Measurements from ENCODE around the gene SMYD3.

Gene SMYD3

DNA sequence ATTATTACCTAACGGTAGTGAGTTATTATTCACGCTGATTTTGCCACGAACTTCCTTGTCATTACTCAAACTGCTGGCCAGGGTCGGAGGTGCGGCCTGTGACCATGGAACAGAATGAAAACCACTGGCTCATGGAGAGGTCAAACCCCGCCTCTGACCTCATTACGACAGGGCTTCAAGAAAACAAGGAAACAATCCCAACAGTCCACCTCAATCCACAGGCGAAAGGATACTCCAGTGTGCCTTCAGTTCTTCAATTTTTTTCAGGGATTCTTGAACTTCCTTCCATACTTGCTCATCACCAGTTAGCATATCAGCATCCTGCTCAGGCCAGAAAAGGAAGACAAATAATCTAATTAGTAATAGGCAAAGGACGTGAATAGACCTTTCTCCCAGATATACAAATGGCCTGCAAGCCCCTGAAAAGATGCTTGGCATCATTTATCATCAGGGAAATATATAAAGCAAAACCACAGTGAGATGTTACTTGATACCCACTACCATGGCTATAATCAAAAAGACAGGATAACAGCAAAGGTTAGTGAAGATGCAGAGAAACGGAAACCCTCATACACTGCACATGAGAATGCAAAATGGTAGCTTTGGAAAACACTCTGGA, 643.4 kb downstream of the SMYD3 start:
- no peaks in the 10 kb centered on the region for H3K9me3 ChIP-seq (replicated peaks in 1 of 11)
- H3K27me3 ChIP-seq = no peaks in the 10 kb centered on the region
- no peak overlapping the region for H3K4me2 ChIP-seq
- H3K36me3 ChIP-seq = peaks cover 0 to 15% (median 10%) of the 10 kb centered on the region in 11 experiments; a peak in 11 of 22 replicates
- H3K9ac ChIP-seq = no peak overlapping the region
- H3K27ac ChIP-seq = no peak overlapping the region
- H4K20me1 ChIP-seq = no peaks in the 10 kb centered on the region
- H3K4me1 ChIP-seq = peaks cover 16 to 36% (median 29%) of the 10 kb centered on the region in 10 experiments; a peak in 19 of 20 replicates
- no peak overlapping the region for H3K4me3 ChIP-seq
- TF ChIP-seq Cebpa-rat (IDR thresholded peaks at IDR 0.05) = no peak

DNA sequence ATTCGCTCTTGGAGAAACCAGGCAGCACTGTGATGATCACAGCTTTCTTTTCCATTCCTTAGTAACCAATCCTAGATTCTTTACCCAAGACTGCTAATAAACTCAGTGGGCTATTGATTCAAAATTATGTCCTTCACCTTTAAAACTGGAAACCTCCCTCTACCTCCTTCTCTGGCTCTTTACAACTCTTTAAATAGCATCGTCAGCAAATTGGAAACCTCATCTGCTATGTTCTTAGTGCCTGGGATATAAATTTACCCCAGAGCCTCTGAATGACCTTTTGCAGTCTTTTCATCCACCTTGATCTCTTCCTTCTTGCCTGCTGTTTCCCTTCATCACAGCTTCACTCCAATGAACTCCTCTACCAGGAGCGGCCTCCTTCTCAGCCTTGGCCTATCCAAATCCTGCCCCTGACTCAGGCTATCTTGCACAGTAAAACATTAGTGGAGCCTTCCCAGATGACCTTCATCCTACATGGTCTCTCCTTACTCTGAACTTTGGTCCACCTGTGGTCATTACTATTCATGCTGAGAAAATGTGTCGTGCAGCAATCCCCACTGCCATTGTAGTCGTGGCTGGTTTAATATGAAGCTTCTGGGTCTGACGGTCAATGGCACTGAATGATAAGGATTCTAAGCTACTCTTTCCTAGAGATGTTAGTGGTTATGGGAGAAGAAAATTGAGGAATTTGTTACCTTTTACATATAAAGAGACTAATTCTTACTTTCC, 644.1 kb downstream of the SMYD3 start:
- Histone ChIP-seq H3K36me3 (peaks cover 6 to 20% (median 14%) of the 10 kb centered on the region in 11 experiments; a peak in 11 of 22 replicates), H3K4me2 (no peak overlapping the region), H3K4me3 (no peak overlapping the region), H4K20me1 (no peaks in the 10 kb centered on the region), H3K4me1 (peaks cover 16 to 36% (median 29%) of the 10 kb centered on the region in 10 experiments; a peak in 19 of 20 replicates), H3K27me3 (no peaks in the 10 kb centered on the region), H3K27ac (peak overlapping the region in 1 of 11 experiments; percentile 1; a peak in 1 of 22 replicates), H3K9me3 (replicated peaks in 1 of 11) (no peaks in the 10 kb centered on the region), H3K9ac (no peak overlapping the region)
- TF ChIP-seq Cebpa-rat (IDR thresholded peaks at IDR 0.05) = no peak

DNA sequence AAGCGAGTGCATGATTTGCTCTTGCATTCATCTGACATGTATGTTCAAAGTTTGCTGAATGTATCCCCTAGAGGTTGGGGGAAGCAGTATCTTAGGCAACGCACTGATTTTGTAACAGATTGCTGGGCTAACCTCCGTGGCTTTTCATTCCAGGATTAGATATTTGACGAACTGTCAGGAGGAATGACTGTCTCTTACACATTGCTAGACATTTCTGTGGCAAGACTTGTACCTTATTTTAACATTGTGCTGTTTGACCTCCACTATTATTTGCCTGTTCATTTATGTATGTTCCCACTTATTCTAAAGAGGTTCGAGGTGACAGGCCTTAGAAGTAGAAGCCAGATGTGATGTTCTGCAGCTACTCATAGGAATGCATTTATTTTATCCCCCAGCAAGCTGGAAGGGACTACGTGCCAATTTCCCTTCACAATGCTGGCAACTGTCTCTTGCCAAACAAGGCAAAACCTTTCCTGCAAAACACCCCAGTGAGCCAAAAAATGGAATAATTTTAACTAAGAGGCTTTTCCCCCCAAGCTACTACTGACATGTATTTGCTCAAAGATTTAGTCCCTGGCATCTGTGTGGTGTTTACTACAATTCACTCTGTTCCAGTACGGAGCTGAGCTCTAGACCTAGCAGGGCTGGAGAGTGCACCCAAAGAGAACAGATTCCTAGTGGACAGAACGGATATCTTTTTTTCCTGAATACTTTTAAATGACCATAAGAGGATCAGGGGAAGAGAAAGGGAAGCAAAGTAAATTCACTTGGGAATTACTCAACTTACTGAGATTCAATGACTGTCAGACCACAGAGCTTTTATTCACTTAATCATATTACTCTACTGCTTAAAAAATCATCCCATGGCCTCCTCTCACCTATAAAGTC, 646.2 kb downstream of the SMYD3 start:
- H3K27me3 ChIP-seq = no peaks in the 10 kb centered on the region
- H3K27ac ChIP-seq = peak overlapping the region in 8 of 11 experiments; percentile 7 to 76 (median 64); a peak in 15 of 22 replicates
- peak overlapping the region in 2 of 10 experiments; percentile 17 to 29; a peak in 2 of 20 replicates for H3K4me3 ChIP-seq
- H3K4me2 ChIP-seq = peak overlapping the region; percentile 10 to 82 (median 66); a peak in 21 of 22 replicates
- H3K36me3 ChIP-seq = peaks cover 9 to 36% (median 14%) of the 10 kb centered on the region in 11 experiments; a peak in 14 of 22 replicates
- no peaks in the 10 kb centered on the region for H3K9me3 ChIP-seq (replicated peaks in 1 of 11)
- peak in 5 of 11 experiments; percentile 20 to 81 (median 55); a peak in 9 of 22 replicates for TF ChIP-seq Cebpa-rat (IDR thresholded peaks at IDR 0.05)
- no peaks in the 10 kb centered on the region for H4K20me1 ChIP-seq
- H3K9ac ChIP-seq = peak overlapping the region in 7 of 11 experiments; percentile 27 to 58 (median 52); a peak in 10 of 22 replicates
- peaks cover 16 to 33% (median 29%) of the 10 kb centered on the region in 10 experiments; a peak in 19 of 20 replicates for H3K4me1 ChIP-seq

DNA sequence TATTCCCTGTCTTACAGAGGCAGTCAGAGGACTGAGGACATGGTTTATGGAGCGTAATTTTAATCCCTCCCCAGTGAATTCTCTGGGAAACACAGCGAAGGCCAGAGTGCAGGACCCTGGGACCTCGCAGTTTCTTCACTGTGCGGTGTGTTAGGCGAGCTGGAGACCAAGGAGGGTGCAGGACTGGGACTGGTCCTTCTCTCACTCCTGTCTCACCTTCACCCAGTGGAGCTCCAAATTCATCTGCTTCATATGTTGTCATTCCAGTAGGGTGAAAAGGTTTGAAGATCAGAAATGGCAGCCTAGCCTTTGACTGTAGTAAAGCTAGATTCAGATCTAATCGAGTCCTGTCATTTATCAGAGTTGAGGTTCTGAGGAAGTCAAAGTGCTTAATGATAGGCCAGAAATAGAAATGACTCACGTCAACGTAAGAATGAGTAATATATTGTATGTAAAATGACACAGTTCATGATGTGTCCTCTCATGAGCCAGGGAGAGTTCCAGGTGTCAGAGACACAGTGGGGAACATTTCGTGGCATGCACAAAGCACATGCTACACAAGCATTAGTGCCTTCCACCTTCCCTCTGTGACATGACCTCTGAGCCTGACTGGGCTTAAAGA, 647.5 kb downstream of the SMYD3 start:
- Histone ChIP-seq H3K27ac (peak overlapping the region in 8 of 11 experiments; percentile 16 to 76 (median 64); a peak in 15 of 22 replicates), H4K20me1 (no peaks in the 10 kb centered on the region), H3K9ac (peak overlapping the region in 5 of 11 experiments; percentile 17 to 58 (median 56); a peak in 8 of 22 replicates), H3K36me3 (peaks cover 9 to 44% (median 15%) of the 10 kb centered on the region in 11 experiments; a peak in 16 of 22 replicates), H3K9me3 (replicated peaks in 1 of 11) (peaks cover 3 to 6% (median 4%) of the 10 kb centered on the region in 11 experiments; a peak in 15 of 22 replicates), H3K4me1 (peaks cover 16 to 32% (median 28%) of the 10 kb centered on the region in 10 experiments; a peak in 19 of 20 replicates), H3K4me2 (peak overlapping the region in 8 of 11 experiments; percentile 35 to 82 (median 68); a peak in 15 of 22 replicates), H3K27me3 (no peaks in the 10 kb centered on the region), H3K4me3 (peak overlapping the region in 1 of 10 experiments; percentile 17; a peak in 2 of 20 replicates)
- no peak for TF ChIP-seq Cebpa-rat (IDR thresholded peaks at IDR 0.05)

DNA sequence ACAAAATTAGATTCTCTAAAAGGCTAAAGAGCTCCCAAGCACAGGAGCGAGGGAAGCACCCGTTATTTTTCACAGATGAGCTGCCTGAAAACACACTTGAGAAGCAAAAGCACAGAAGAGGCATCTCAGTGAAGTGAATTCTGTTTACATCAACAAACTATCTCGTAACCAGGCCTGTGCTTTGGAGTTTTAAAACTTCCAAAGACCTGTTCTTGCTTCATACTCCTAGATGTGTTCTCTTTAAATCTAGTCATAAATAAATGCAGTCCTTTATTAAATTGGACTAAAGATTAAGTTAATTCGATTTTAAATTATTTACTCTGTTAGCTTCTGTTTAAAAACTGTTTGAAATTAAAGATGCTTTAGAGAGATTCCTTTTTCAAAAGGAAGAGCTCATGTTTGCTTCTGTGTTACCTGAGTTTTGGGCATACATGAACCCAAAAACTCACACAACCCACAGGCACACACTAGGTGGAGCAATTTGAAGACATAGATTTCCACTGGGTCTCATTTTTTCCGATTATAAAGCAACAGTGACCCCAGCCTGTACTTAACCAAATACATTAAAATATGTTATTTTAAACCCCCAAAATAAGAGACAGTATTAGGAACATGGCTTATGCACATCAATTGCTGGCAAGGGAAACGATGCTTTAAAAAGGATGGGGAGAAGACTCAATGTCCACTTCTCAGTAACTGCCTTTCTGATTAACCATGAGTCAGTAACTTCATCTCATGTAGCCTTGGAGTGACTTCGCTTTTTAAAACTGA, 648.2 kb downstream of the SMYD3 start:
- H3K27ac ChIP-seq = peak overlapping the region in 7 of 11 experiments; percentile 38 to 76 (median 68); a peak in 14 of 22 replicates
- no peak for TF ChIP-seq Cebpa-rat (IDR thresholded peaks at IDR 0.05)
- peak overlapping the region in 4 of 11 experiments; percentile 17 to 58 (median 50); a peak in 4 of 22 replicates for H3K9ac ChIP-seq
- H3K4me2 ChIP-seq = peak overlapping the region in 6 of 11 experiments; percentile 43 to 82 (median 68); a peak in 14 of 22 replicates
- H3K9me3 ChIP-seq (replicated peaks in 1 of 11) = peaks cover 7 to 11% (median 10%) of the 10 kb centered on the region in 11 experiments; a peak in 15 of 22 replicates
- H4K20me1 ChIP-seq = no peaks in the 10 kb centered on the region
- H3K4me1 ChIP-seq = peaks cover 16 to 32% (median 28%) of the 10 kb centered on the region in 10 experiments; a peak in 19 of 20 replicates
- peaks cover 16 to 51% (median 22%) of the 10 kb centered on the region in 11 experiments; a peak in 16 of 22 replicates for H3K36me3 ChIP-seq
- H3K27me3 ChIP-seq = no peaks in the 10 kb centered on the region
- no peak overlapping the region; a peak in 1 of 20 replicates for H3K4me3 ChIP-seq

DNA sequence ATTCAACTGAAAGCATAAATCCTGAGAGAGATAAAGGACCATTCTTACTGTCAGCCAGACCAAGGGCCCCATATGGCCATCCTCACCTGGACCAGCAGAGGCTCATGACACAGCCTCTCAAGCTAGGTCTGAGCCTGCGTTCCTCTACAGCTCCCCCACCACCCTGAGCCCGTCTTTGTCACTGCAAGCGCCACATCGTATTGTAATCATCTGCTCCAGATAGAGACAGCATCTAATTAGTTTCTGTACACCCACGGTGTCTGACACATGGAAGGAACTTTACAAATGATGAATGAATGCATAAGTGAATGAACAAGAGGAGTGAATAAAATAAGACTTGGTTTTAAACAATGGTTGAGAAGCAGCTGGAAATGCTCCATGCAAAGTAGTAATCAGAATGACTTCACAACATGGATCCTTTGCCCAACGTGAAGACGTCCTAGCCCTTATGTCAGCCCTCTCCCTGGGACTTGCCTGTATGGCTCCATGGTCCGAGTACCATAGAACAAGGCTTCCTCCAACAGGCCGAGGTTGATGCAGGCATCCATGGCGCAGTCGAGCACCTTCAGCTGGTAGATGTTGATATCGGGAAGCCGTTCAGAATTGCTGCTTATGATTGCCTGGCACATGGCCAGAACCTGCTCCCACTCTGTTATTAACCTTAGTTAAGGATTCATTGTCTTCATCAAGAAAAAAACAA, 648.9 kb downstream of the SMYD3 start:
- Histone ChIP-seq H3K9me3 (replicated peaks in 1 of 11) (peaks cover 7 to 13% (median 10%) of the 10 kb centered on the region in 11 experiments; a peak in 15 of 22 replicates), H3K4me1 (peaks cover 16 to 32% (median 28%) of the 10 kb centered on the region in 10 experiments; a peak in 19 of 20 replicates), H3K27me3 (no peaks in the 10 kb centered on the region), H3K4me3 (no peak overlapping the region), H3K4me2 (no peak overlapping the region), H3K36me3 (peaks cover 9 to 49% (median 25%) of the 10 kb centered on the region in 11 experiments; a peak in 16 of 22 replicates), H4K20me1 (no peaks in the 10 kb centered on the region), H3K9ac (no peak overlapping the region), H3K27ac (peak overlapping the region in 2 of 11 experiments; percentile 3 to 37; a peak in 2 of 22 replicates)
- no peak for TF ChIP-seq Cebpa-rat (IDR thresholded peaks at IDR 0.05)

All from BLaER1 treated with 17β-estradiol and CSF1 and Interleukin-3, amounts not matched to agents 10 nM and 100 nM (cell line).